ENCODE data around the gene PDK2.

PDK2 gene

GRCh38 chr17:50129353-50129727, 34.2 kb downstream of the PDK2 start:
- H3K4me3 ChIP-seq (ENCODE audit: low read length): no peak overlapping the region
- DNase-seq (ENCODE audit: low read depth, low spot score): no peak

- no peak for DNase-seq (ENCODE audit: low read depth, low spot score)
- no peak within 1 kb of the TSS for H3K4me3 ChIP-seq (ENCODE audit: low read length)
These were observed 34.8 kb downstream of the PDK2 start, which contains the start of gene SAMD14 for GRCh38 chr17:50129728-50130558. Gene SAMD14 (minus strand): TSS chr17:50130160. CDS start chr17:50124959, 5,201 bp downstream.

DNA sequence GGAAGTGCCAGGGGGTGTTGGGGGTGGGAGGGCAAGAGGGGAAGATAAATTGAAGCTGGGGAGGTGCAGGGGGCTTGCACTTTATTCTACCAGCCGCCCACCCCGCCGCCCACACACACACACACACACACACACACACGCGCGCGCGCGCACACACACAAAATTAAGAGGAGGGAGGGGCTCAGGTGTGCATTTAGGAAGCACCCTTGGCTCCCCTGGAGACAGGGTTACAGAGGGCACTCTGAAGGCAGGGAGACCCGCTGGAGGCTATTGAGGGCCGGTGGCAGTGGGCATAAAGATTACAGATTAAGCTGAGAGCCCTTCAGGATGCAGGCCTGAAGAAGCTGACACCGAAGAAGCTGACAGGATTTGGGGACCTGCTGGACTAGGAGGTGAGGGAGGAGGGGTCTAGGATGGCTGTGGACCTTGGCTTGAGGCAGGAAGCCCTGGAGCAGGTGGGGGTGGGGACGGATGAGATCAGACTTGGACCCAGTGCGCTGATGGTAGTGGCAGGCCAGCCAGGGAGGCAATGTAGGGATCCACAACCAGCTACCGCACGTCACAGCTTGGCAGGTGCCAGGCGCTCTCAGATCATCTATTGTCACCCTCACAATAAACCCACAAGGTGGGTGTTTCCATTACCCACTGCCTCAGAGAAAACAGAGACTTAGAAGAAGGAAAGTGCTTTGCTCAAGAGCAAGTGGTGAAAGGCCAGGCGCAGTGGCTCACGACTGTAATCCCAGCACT, 35.6 kb downstream of the PDK2 start:
- no peak for DNase-seq (ENCODE audit: low read depth, low spot score)
- H3K4me3 ChIP-seq (ENCODE audit: low read length): no peak overlapping the region

DNA sequence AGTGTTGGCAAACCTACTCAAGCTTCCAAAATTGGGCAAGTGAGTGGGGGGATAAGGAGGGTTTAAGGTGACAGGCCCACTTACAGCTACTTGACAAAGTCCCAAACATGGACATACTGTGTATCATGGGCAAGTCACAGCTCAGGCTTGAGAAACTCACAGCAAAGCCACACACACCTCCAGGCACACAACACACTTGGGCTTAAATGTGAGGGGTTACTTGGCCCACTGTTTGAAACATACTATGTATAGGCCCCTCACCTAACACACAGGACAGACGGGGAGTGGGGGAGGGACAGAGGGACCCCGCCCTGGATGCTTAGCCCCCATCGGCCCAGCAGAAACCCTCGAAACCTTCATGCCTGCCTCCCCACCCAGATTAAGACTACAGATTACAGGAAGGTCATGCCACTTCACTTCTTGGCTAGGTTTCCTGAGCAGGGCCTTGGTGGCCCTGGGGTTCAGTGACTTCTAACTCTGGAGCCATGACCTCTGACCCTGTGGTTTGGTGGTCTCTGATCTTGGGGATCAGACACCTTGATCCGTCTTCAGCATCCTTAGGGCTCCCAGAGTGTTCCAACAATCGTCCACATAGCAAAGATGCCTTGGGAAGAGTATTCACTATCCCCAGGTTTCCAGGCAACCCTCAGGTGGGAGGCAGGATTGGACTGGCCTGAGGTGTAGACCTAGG, 37.1 kb downstream of the PDK2 start:
- DNase-seq (ENCODE audit: low read depth, low spot score): no peak
- H3K4me3 ChIP-seq (ENCODE audit: low read length): no peak overlapping the region

GRCh38 chr17:50133028-50133768, 38.0 kb downstream of the PDK2 start:
- H3K4me3 ChIP-seq (ENCODE audit: low read length): no peak overlapping the region
- no peak for DNase-seq (ENCODE audit: low read depth, low spot score)

DNA sequence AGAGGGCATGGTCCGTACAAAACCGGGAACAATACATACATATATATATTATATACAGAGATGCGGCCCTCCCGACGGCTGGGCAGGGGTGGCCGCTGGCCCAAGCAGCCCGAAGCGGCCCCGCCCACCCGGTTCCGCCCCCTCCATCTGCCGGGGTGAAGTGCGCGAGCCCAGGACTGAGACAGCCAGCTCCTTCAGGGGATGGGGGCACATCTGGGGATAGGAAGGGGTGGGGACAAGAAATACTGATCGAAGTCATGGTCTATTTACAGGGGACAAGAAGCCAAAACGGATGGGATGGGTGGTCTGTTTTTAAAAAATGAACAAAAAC, 38.6 kb downstream of the PDK2 start:
- H3K4me3 ChIP-seq (ENCODE audit: low read length): no peak overlapping the region
- no peak for DNase-seq (ENCODE audit: low read depth, low spot score)

DNA sequence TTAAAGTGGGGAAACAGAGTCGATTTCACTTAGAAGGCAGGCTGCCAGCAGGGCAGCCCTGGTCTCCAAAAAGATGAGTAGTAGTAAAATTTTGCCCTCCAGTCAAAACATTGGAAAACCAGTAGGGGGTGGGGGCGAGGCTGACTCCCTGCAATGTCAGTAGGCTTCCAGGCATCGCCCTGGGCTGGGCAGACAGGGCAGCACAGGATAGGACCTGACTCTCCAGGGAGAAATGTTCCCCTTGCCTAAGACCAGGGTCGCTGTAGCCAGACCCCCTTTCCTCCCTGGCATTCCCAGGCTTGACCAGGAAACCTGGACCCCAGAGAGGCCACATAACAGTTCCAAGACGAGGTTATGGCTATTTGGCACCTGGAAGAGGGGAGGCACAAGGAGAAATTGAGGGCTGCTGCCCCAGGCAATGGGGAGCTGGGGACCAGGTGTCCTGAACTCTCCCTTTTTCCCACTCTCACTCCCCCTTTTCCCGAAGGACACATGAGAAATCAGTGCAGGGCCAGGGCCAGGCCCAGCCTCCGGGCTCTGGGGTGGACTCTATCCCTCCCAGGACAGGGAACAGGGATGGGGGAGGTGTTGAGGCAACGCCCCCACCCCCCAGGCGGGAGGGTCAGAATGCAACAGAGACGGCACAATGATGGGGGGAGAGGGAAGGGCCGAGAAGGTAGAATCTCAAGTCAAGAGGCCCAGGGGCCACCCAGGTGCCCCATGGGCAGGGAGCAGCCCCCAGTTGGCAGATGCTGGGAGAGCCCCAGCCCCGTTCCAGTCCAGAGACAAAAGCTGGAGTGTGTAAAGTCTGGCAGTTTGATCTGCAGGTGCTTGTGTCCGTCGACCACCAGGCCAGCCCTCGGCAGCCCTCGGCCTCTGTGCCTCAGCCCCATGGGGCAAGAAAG, 39.3 kb downstream of the PDK2 start:
- DNase-seq (ENCODE audit: low read depth, low spot score): no peak
- no peak overlapping the region for H3K4me3 ChIP-seq (ENCODE audit: low read length)

- DNase-seq (ENCODE audit: low read depth, low spot score): no peak
- H3K4me3 ChIP-seq (ENCODE audit: low read length): no peak overlapping the region
These were observed 40.4 kb downstream of the PDK2 start for GRCh38 chr17:50135316-50136095.

GRCh38 chr17:50136096-50136687, 41.0 kb downstream of the PDK2 start:
- DNase-seq (ENCODE audit: low read depth, low spot score): no peak
- H3K4me3 ChIP-seq (ENCODE audit: low read length): no peak overlapping the region

GRCh38 chr17:50137042-50137441, 41.9 kb downstream of the PDK2 start:
- no peak overlapping the region for H3K4me3 ChIP-seq (ENCODE audit: low read length)
- DNase-seq (ENCODE audit: low read depth, low spot score): no peak

- H3K4me3 ChIP-seq (ENCODE audit: low read length): no peak overlapping the region
- DNase-seq (ENCODE audit: low read depth, low spot score): no peak
These were observed 44.1 kb downstream of the PDK2 start for GRCh38 chr17:50139185-50139783.

DNA sequence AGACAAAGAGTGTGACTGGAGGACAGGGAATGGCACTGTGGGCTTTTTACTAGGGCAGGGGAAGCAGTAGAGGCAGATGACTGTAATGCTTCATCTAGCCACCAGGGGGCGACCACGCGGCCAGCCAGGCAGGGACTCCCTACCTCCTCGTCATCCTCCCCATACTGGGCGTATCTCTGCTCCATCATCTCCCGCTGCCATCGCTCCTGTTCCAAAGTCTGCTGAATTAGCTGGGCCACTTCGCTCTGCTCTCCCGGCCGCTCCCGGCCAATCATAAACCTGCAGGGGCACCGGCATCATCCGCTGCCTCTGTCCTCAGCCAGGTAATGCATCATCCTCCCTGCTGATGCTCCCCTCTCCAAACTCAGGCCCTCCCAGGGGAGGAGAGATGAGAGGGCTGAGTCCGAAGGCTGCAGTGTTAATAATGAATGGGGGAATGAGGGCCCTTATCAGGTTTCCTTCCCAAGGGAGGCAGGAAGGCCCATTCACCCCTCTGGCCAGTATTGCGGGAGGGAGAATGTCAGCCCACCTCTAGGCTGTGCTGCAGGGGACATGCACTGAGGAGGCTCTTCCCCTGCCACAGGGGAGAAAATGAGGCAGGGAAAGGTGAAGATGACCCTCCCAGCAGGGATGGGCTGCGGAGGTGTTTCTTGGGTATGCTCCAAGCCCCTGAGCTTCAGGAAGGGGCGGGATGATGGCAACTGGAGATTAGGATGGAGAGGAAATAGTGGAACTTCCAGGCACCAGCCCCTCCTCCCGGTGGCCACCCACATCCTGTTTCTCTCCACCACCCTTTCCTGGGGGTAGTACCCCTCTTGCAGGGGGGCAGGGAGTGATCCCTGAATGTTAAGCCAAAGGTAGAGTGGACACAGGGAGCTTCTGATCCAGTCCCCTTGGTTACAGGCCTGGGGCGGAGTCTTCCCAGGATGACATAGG, 45.1 kb downstream of the PDK2 start:
- peak overlapping the region; percentile 8 for H3K4me3 ChIP-seq (ENCODE audit: low read length)
- peak; percentile 62 for DNase-seq (ENCODE audit: low read depth, low spot score)

DNA sequence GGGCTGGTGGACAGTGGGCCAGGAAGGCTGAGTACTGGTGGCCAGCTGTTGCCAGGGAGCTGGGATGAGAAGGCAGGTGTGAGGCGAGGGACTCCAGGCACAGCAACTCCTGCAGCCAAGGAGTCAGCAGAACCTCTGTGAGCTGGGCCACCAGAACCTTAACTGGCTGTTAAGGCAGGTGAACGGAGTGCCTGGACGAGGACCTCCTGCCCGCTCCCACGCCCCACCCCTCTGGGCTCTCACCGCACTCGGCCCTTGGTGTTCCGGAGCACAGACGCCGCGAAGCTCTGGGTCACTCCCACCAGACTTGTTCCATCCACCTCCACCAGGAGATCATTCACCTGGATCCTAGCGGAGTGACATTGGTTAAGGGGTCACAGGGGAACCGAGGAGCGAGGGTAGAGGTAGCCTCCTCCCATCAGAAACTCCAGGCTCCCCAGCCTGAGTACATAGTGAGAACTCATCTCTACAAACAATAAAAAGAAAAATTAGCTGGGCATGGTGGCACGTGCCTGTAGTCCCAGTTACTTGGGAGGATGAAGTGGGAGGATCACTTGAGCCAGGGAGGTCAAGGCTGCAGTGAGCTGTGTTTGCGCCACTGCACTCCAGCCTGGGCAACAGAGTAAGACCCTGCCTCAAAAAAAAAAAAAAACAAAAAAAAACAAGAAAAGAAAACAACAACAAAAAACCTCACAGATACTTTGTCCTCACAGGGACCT, 46.0 kb downstream of the PDK2 start:
- H3K4me3 ChIP-seq (ENCODE audit: low read length): no peak overlapping the region; the same call in 1 of the 2 replicates
- no peak for DNase-seq (ENCODE audit: low read depth, low spot score)

DNA sequence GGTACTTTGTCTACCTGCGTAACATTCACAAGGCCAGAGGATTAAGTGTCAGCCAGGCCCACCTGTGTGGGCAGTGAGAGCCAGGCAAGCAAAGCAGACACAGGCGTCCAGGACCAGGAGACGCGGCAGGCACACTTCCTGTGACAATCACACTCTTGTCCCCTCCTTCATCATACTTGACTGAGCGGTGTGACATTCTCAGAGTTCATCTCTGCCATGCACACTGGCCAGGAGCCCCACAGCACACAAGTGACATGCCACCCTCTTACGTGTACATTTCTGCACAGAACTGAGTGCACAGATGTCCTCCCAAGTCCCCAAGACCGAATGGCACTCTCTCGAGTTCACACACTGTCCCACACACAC, 46.6 kb downstream of the PDK2 start:
- DNase-seq (ENCODE audit: low read depth, low spot score): no peak

DNA sequence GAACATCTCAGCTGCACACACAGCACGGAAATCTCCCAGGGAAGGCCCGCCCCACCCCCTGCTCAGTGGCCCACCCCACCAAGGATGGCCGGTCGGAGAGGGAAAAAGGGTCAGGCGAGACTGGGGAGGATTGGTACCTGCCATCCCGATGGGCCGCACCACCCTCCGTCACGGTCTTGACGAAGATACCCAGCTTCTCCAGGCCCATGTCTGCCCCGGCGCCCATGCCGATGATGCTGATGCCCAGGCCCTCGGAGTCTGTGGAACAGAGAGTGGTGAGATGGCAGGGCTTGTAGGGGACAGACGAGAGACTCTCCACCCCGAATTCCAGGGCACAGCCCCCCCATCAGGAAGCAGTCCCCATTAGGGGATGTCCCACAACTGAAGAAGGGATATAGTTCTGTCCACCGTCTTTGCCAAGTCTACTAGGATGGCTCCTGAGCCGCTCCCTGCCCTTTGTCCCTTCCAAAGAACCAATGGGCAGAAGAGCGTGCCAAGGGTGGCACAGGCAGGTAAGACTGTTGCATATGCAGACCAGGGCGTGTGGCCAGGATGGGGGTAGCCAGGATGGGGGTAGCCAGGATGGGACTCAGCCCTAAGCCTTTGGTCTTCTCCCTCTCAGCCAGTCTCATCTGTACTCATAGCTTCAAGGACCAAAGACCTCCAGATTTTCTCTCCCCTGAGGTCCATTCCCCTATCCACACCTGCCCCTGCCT, 48.5 kb downstream of the PDK2 start:
- H3K4me3 ChIP-seq (ENCODE audit: low read length): no peak overlapping the region
- no peak for DNase-seq (ENCODE audit: low read depth, low spot score)

More for the DNA sequence above, 46.6 kb downstream of the PDK2 start:
- no peak overlapping the region for H3K4me3 ChIP-seq (ENCODE audit: low read length)

Data from Jurkat, Clone E6-1 (cell line).